Activated CD4-positive, alpha-beta T cell treated with anti-CD3 and anti-CD28 coated beads, Interleukin-2, amount 10 ng/mL, durations not matched to agents 7 days and 5 days (primary cell): Measurements from ENCODE around the gene MYO1E. TPM values are rescaled to one million over a fixed set of nuclear protein-coding genes. Genes with fewer than 3 reads are reported as not detected.

Experiments used
- CTCF ChIA-PET: fragments of 350-600 bp; sonication (Branson Sonifier 250); formaldehyde crosslinking; loops from one replicate; lab custom pipeline; 2021; ENCODE audit warnings: antibody characterized with exemption; lab: Charles Lee
- POLR2A ChIA-PET: fragments of 350-600 bp; sonication (Branson Sonifier 250); formaldehyde crosslinking; loops from one replicate; lab custom pipeline; 2021; ENCODE audit warnings: antibody characterized with exemption; lab: Charles Lee
- DNase-seq: peaks from one replicate; pipeline ENCODE4 v3.0.0-alpha.2; 2020
- H3K27ac Mint-ChIP-seq: one replicate; pipeline ENCODE4 v1.8.0; 2021; ENCODE audit warnings: mild to moderate bottlenecking, moderate library complexity, mixed read lengths
- H3K27me3 Mint-ChIP-seq: one replicate; pipeline ENCODE4 v1.8.0; 2021; ENCODE audit warnings: mixed read lengths
- H3K36me3 Mint-ChIP-seq: one replicate; pipeline ENCODE4 v1.8.0; 2021; ENCODE audit warnings: low read depth, mixed read lengths
- H3K4me1 Mint-ChIP-seq: one replicate; pipeline ENCODE4 v1.8.0; 2021; ENCODE audit warnings: mixed read lengths
- H3K4me3 Mint-ChIP-seq: one replicate; pipeline ENCODE4 v1.8.0; 2021; ENCODE audit warnings: mild to moderate bottlenecking, moderate library complexity, mixed read lengths
- H3K9me3 Mint-ChIP-seq: one replicate; pipeline ENCODE4 v1.8.0; 2021; ENCODE audit warnings: mixed read lengths
- total RNA-seq, 2 experiments: library from RNA; stranded (reverse); gene quantifications; one replicate each; pipeline ENCODE4 v1.2.3, GENCODE V29; 2021

Gene MYO1E
- total RNA-seq, 2 experiments from 2014 or later, result 12.9 to 14.0 TPM

DNA sequence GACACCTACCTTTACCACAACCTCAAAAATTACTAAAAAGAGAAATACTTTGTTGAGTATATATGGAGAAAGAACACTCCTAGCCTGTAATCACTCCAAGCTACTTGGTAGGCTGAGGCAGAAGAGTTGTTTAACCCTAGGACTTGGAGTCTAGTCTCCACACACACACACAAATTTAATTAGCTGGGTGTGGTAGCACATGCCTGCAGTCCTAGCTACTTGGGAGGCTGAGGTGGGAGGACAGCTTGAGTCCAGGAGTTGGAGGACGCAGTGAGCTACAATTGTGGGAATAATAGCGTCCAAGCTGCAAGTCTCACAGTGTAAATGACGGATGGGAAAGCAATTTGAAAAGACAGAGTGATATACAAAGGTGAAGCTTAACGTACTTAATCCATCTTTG lies 115.5 kb downstream of the MYO1E start:
- H3K4me1 Mint-ChIP-seq, result peaks cover 31% of the 10 kb centered on the region
- CTCF ChIA-PET, result interaction anchor here (0.7 to 1.9 kb wide), 5 partner anchors 13 to 137 kb away, joined by 3 to 4 read pairs (median 3); no protein-coding TSS in a partner anchor
- POLR2A ChIA-PET, result no interaction called here

DNA sequence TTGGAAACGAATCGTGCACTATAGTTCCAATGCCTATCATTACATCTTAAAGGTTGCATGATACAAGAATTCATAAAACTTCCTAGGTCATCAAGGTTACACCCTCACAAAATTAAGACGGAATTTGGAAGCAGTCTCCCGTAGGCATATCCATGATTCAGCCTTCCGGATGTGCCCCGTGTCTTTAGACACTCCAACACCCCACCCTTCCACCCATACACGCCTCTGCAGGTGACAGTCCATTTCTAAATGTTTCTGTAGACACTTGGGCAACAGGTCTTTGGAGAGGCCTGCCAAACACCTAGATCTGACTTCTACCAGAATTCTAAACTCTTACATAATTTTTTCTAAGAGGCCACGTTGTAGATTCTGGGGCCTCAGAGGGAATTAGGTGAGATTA lies 116.2 kb downstream of the MYO1E start:
- H3K4me1 Mint-ChIP-seq, result peaks cover 31% of the 10 kb centered on the region
- no peak overlapping the region for H3K4me3 Mint-ChIP-seq
- ChIA-PET POLR2A (no interaction called here), CTCF (interaction anchor here (0.7 to 1.9 kb wide), 6 partner anchors 11 to 241 kb away, joined by 3 to 4 read pairs (median 4); no protein-coding TSS in a partner anchor)
- peaks cover 12% of the 10 kb centered on the region for H3K27me3 Mint-ChIP-seq
- H3K27ac Mint-ChIP-seq, result no peak overlapping the region
- no peak for DNase-seq
- H3K9me3 Mint-ChIP-seq, result no peaks in the 10 kb centered on the region
- H3K36me3 Mint-ChIP-seq, result peaks cover 3% of the 10 kb centered on the region

More for the DNA sequence above, 115.5 kb downstream of the MYO1E start:
- Mint-ChIP-seq H3K36me3 (peaks cover 3% of the 10 kb centered on the region), H3K27ac (no peak overlapping the region), H3K4me3 (no peak overlapping the region), H3K9me3 (no peaks in the 10 kb centered on the region), H3K27me3 (peaks cover 12% of the 10 kb centered on the region)
- no peak for DNase-seq

DNA sequence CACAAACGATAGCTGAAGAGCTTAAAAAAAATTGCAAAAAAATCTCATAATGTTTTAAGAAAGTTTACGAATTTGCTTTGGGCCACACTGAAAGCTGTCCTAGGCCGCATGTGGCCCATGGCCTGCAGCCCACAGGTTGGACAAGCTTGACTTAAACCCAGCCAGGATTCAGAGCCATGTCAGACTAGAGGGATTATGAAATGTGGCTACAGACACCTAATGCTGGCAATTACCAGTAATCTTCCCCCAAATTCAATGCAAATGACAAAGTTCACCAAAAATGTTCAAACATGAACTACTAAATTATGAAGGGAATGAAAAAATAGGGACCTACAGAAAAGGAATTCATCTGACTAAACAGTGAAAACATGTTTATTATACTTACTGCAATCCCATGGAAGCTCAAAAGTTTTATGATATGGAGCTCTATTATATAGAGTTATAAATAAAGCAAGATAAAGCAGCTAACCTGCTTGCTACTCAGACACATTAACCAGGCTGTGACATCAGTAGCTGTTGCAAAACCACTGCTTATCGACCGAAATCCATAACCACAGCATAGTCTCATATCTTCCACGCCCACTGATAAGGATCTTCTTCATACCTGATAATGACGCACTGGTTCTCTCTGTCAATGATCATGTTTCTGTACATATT lies 116.9 kb downstream of the MYO1E start:
- H3K4me1 Mint-ChIP-seq, result peaks cover 33% of the 10 kb centered on the region
- CTCF ChIA-PET, result interaction anchor here (0.8 to 1.5 kb wide), 4 partner anchors 11 to 241 kb away, joined by 3 to 4 read pairs (median 4); no protein-coding TSS in a partner anchor
- POLR2A ChIA-PET, result no interaction called here
- peaks cover 3% of the 10 kb centered on the region for H3K36me3 Mint-ChIP-seq
- peaks cover 12% of the 10 kb centered on the region for H3K27me3 Mint-ChIP-seq
- no peaks in the 10 kb centered on the region for H3K9me3 Mint-ChIP-seq
- peak; percentile 67 for DNase-seq
- no peak overlapping the region for H3K4me3 Mint-ChIP-seq
- H3K27ac Mint-ChIP-seq, result peak overlapping the region; percentile 68

DNA sequence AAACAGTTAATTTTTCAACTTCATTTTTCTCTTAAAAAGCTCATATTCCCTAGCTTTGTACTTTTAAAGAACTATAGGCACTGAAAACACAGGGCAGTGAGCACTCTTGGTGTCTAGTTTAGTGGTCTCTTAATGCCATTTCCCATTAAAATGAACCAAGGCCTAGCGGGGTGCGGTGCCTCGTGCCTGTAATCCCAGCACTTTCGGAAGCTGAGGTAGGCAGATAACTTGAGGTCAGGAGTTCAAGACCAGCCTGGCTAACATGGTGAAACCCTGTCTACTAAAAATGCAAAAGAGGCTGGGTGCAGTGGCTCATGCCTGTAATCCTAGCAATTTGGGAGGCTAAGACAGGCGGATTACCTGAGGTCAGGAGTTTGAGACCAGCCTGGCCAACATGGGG lies 120.5 kb downstream of the MYO1E start:
- H3K36me3 Mint-ChIP-seq, result peaks cover 3% of the 10 kb centered on the region
- no peak overlapping the region for H3K27ac Mint-ChIP-seq
- no peak overlapping the region for H3K4me3 Mint-ChIP-seq
- H3K27me3 Mint-ChIP-seq, result no peaks in the 10 kb centered on the region
- ChIA-PET POLR2A (no interaction called here), CTCF (no interaction called here)
- DNase-seq, result no peak
- H3K4me1 Mint-ChIP-seq, result peaks cover 34% of the 10 kb centered on the region
- H3K9me3 Mint-ChIP-seq, result no peaks in the 10 kb centered on the region

DNA sequence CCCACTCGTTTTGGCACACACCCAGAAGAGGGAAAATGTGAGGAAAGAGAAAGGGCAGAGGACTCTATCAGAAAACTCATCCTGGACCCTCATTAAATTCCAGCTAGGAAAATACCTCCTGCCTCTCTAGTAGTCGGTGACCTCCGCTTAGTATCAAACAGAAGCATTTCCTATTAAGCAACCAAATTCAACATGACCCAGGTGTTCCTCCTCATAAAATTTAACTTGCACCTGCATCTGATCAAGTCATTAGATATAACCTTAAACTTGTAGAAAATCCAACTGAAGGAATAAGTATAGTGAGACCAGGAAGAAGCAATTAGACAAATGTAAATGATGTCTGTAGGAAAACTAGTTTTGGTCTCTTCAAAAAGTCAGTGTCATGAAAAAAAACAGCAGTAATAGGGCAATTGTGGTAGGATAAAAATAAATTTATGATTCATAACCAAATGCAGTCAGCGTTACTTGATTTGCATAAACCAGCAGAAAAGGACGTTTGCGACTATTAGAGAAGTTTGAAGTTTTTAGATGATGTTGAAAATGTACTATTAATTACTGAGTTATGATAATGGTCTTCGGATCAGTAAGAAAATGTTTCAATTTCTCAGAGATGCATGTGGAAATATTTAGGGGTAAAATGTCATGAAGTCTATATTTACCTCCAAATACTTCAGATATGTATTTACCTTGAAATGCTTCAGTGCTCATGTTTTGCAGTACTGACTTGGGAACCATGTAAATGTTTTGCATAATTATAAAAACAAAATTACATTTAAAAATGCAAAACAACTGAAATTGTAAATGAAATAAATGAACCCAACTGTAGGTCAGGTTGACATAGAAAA lies 121.4 kb downstream of the MYO1E start:
- Mint-ChIP-seq H3K4me1 (peaks cover 26% of the 10 kb centered on the region), H3K9me3 (no peaks in the 10 kb centered on the region), H3K4me3 (no peak overlapping the region), H3K27ac (no peak overlapping the region), H3K27me3 (no peaks in the 10 kb centered on the region), H3K36me3 (peaks cover 3% of the 10 kb centered on the region)
- DNase-seq, result no peak
- ChIA-PET CTCF (no interaction called here), POLR2A (no interaction called here)

DNA sequence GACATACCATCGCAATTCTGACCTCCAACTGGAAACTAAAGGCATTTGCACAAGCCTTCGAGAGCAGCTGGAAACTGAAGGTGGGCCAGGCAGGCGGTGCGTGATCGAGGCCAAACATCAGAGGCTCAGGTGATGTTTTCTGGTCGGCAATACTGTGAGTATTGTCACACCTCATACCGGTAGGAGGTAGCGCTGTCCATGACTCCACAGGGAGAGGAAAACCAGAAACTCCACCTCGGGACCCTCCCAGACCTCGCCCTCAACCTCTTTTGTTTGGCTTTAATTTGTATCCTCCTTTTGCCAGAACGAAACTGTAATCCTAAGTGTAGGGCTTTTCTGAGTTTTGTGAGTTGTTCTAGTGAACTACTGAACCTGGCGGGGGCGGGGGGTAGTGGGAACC lies 122.4 kb downstream of the MYO1E start:
- no peak overlapping the region for H3K27ac Mint-ChIP-seq
- CTCF ChIA-PET, result no interaction called here
- H3K4me3 Mint-ChIP-seq, result no peak overlapping the region
- peaks cover 3% of the 10 kb centered on the region for H3K36me3 Mint-ChIP-seq
- peaks cover 16% of the 10 kb centered on the region for H3K4me1 Mint-ChIP-seq
- no peak for DNase-seq
- no peaks in the 10 kb centered on the region for H3K9me3 Mint-ChIP-seq
- no peaks in the 10 kb centered on the region for H3K27me3 Mint-ChIP-seq
- POLR2A ChIA-PET, result no interaction called here

DNA sequence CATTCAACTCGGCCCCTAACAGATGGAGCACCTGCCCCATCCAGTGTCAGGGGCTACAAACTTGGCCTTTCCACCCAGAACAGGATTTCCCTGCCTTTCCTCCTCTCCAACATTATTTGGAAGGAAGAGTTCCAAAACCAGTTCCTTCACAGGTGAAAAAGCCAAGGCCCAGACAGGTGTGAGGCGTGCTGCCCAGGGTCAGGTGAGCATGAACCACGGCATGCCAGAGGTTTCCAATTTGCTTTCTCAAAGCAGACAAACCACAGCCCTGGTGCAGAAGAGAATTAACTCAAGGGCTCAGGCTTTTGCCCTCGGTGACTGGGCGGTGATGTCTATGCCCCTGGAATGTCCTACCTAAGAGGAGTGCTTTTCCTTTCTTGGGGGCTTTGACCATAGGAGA lies 122.9 kb downstream of the MYO1E start:
- peaks cover 3% of the 10 kb centered on the region for H3K36me3 Mint-ChIP-seq
- POLR2A ChIA-PET, result no interaction called here
- CTCF ChIA-PET, result no interaction called here
- no peaks in the 10 kb centered on the region for H3K27me3 Mint-ChIP-seq
- peak overlapping the region; percentile 31 for H3K27ac Mint-ChIP-seq
- H3K4me3 Mint-ChIP-seq, result no peak overlapping the region
- DNase-seq, result no peak
- peaks cover 16% of the 10 kb centered on the region for H3K4me1 Mint-ChIP-seq
- no peaks in the 10 kb centered on the region for H3K9me3 Mint-ChIP-seq

DNA sequence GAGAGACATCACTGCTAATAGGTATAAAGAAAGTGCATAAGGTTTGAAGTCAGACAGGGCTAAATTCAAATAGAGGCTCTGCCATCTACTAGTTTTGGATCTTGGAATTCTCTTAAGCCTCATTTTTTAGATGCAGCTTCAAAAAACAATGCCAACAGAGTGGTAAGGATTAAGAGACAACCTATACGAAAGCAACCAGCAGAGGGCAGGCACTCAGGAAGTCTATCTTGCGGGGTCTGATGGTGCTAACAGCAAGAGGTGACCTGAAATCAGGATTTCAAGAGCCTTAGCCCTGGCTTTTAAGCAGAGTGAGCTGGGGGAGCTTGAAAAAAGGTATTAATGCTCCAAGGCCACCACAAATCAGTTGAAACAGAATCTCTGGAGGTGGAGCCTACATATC lies 125.3 kb downstream of the MYO1E start:
- Mint-ChIP-seq H3K9me3 (no peaks in the 10 kb centered on the region), H3K27me3 (peaks cover 2% of the 10 kb centered on the region), H3K4me1 (peaks cover 8% of the 10 kb centered on the region), H3K4me3 (no peak overlapping the region), H3K27ac (peak overlapping the region; percentile 20), H3K36me3 (no peaks in the 10 kb centered on the region)
- DNase-seq, result peak; percentile 75
- ChIA-PET CTCF (interaction anchor here (0.8 to 1.7 kb wide), 9 partner anchors 14 to 261 kb away, joined by 3 to 6 read pairs (median 4); no protein-coding TSS in a partner anchor), POLR2A (interaction anchor here (0.7 kb wide), 1 partner anchor 199 kb away, joined by 3 read pairs; no protein-coding TSS in a partner anchor)

DNA sequence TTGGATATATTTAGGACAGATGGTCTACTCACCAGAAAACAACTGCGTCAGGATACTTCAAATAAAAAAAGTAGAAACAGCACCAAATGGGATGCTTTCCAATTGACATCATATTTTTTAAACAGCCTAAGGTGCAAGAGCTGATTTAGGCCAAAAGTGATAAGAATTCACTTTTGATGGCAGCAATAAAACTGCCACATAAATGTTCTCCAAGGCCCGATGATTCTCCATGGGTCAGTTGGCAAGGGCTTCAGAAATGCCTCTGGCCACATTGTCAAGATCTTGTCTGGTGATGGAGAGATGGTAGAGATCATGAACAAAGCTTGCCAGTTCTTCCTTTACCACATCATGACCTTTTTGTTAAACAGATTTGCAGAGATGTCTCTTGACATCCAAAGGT lies 127.1 kb downstream of the MYO1E start:
- DNase-seq, result no peak
- Mint-ChIP-seq H3K9me3 (no peaks in the 10 kb centered on the region), H3K27me3 (peaks cover 2% of the 10 kb centered on the region), H3K4me3 (no peak overlapping the region), H3K27ac (no peak overlapping the region), H3K4me1 (peaks cover 6% of the 10 kb centered on the region), H3K36me3 (no peaks in the 10 kb centered on the region)
- POLR2A ChIA-PET, result no interaction called here
- CTCF ChIA-PET, result interaction anchor here (0.9 kb wide), 1 partner anchor 10 kb away, joined by 3 read pairs; no protein-coding TSS in a partner anchor

DNA sequence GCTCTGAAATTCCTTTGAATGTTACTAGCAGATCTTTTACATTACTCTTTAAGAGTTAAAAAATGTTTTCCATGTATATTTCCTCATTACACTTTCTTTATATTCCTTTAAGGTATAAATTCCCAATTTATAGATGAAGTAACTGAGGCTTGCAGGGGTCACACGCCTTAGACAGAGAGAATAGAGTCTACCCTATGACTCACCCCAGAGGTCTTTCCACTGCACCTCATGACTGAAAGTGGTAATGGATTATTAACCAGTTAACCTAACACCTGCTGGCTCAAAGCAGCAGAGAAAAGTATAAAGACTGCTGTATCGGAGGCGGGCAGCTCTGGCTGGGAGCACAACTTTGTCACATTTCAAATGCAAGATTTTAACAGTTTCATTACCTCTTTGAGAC lies 128.3 kb downstream of the MYO1E start:
- POLR2A ChIA-PET, result interaction anchor here (0.5 kb wide), 1 partner anchor 130 kb away, joined by 5 read pairs; no protein-coding TSS in a partner anchor
- Mint-ChIP-seq H3K4me1 (peaks cover 6% of the 10 kb centered on the region), H3K27me3 (peaks cover 2% of the 10 kb centered on the region), H3K36me3 (no peaks in the 10 kb centered on the region), H3K4me3 (no peak overlapping the region), H3K9me3 (no peaks in the 10 kb centered on the region), H3K27ac (no peak overlapping the region)
- CTCF ChIA-PET, result no interaction called here
- no peak for DNase-seq

DNA sequence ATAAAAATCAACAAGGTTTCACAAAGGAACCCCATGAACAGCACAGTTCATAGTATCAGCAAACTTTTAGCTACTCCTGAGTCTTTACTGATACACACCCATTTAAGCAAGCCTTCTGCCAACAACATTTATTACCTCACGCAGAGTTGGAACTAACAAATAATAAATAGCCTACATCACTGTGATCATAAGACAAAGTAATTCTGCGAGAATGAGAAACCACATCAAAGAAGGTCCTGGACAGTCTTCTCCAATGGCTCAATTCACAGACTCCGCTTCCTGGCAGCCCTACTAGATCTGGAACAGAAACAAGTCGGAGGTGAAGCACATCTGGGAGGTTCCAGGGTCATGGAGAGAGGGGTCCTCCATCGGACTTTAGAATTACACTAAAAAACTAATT lies 129.0 kb downstream of the MYO1E start:
- CTCF ChIA-PET, result no interaction called here
- H3K27me3 Mint-ChIP-seq, result peaks cover 2% of the 10 kb centered on the region
- no peak for DNase-seq
- peaks cover 6% of the 10 kb centered on the region for H3K4me1 Mint-ChIP-seq
- POLR2A ChIA-PET, result no interaction called here
- H3K27ac Mint-ChIP-seq, result no peak overlapping the region
- no peak overlapping the region for H3K4me3 Mint-ChIP-seq
- no peaks in the 10 kb centered on the region for H3K9me3 Mint-ChIP-seq
- H3K36me3 Mint-ChIP-seq, result no peaks in the 10 kb centered on the region

DNA sequence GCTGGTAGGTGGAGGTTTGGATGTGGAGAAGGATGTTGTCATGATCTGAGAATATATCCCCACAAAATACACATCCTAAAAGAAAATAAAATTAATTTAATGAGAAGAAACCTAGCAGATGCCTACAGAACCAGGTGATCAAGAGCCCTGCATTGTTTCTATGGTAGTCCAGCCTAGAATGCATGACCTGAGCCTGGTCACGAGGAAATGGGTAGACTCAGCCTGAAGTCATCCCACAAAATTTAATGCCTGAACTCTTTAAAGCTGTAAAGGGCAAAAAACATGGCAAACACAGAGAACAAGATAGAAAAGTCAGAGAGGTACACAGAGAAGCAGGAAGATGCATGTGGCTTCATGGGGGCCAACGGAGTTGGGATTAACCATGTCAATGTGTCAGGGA lies 130.0 kb downstream of the MYO1E start:
- Mint-ChIP-seq H3K27ac (no peak overlapping the region), H3K9me3 (no peaks in the 10 kb centered on the region), H3K36me3 (no peaks in the 10 kb centered on the region), H3K27me3 (peaks cover 2% of the 10 kb centered on the region), H3K4me1 (peaks cover 5% of the 10 kb centered on the region), H3K4me3 (no peak overlapping the region)
- ChIA-PET CTCF (no interaction called here), POLR2A (no interaction called here)
- no peak for DNase-seq

DNA sequence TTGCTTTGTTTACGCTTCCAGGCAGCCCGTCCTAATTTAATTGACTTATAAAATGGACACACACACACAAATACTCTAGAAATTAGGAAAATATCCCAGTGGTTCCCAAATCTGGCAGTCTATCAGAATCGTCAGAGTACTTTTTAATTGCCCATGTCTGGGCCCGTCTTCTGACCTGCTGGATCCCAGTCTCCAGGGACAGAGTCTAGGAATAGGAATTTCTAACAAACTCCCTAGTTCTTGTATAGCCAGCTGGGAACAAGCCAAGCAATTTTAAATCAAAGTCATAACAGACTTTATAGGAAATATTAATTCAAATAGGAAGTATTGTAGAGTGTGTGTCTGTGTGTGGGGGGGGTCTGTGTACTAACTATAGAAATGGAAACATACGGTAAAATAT lies 132.6 kb downstream of the MYO1E start:
- CTCF ChIA-PET, result no interaction called here
- H3K4me1 Mint-ChIP-seq, result peaks cover 3% of the 10 kb centered on the region
- DNase-seq, result no peak
- POLR2A ChIA-PET, result no interaction called here
- peaks cover 6% of the 10 kb centered on the region for H3K27me3 Mint-ChIP-seq
- no peak overlapping the region for H3K27ac Mint-ChIP-seq
- no peaks in the 10 kb centered on the region for H3K9me3 Mint-ChIP-seq
- H3K4me3 Mint-ChIP-seq, result no peak overlapping the region
- no peaks in the 10 kb centered on the region for H3K36me3 Mint-ChIP-seq
